NCI-H526 (cell line): ENCODE measurements around the gene TEX22.

Experiments used
- DNase-seq, 2 experiments: peaks; one replicate each; lab custom pipeline; 2025; lab: John Stamatoyannopoulos, UW

Gene TEX22

GRCh38 chr14:105439710-105440553 is 41.6 kb downstream of the TEX22 start:
- DNase-seq, result no peak

- no peak for DNase-seq
These were observed 42.2 kb downstream of the TEX22 start for GRCh38 chr14:105440554-105440900.

GRCh38 chr14:105440992-105441391 is 42.7 kb downstream of the TEX22 start:
- DNase-seq, result no peak

- DNase-seq, result no peak
These were observed 43.8 kb downstream of the TEX22 start for GRCh38 chr14:105442125-105442524.

GRCh38 chr14:105442834-105443233 is 44.5 kb downstream of the TEX22 start:
- DNase-seq, result no peak

GRCh38 chr14:105444859-105445258 is 46.5 kb downstream of the TEX22 start:
- DNase-seq, result no peak

- no peak for DNase-seq
These were observed 47.0 kb downstream of the TEX22 start for GRCh38 chr14:105445290-105445689.

- no peak for DNase-seq
These were observed 47.8 kb downstream of the TEX22 start for GRCh38 chr14:105445901-105446845.

GRCh38 chr14:105446971-105447370 is 48.6 kb downstream of the TEX22 start:
- no peak for DNase-seq

- DNase-seq, result no peak
These were observed 49.6 kb downstream of the TEX22 start for GRCh38 chr14:105447651-105448640.

DNA sequence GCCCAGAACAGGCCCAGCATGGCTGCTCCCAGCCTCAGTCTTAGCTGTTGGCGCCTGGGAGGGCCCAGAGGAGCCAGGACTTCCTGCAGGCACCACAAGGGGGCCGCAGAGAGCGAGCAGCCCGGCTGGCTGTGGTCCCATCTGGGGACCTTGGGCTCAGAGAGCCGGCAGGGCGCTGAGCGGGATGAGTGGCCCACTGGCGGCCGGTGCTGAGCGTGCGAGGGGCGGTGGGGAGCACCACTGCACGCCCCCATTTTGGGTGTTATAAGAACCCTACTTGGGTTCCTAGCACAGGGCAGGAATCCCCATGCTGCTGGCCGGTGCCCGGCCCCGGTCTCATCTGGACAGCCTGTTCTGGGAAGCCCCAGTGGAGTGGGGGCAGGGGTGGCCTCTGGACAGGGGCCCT is 50.4 kb downstream of the TEX22 start:
- peak; percentile 22 to 73 for DNase-seq

DNA sequence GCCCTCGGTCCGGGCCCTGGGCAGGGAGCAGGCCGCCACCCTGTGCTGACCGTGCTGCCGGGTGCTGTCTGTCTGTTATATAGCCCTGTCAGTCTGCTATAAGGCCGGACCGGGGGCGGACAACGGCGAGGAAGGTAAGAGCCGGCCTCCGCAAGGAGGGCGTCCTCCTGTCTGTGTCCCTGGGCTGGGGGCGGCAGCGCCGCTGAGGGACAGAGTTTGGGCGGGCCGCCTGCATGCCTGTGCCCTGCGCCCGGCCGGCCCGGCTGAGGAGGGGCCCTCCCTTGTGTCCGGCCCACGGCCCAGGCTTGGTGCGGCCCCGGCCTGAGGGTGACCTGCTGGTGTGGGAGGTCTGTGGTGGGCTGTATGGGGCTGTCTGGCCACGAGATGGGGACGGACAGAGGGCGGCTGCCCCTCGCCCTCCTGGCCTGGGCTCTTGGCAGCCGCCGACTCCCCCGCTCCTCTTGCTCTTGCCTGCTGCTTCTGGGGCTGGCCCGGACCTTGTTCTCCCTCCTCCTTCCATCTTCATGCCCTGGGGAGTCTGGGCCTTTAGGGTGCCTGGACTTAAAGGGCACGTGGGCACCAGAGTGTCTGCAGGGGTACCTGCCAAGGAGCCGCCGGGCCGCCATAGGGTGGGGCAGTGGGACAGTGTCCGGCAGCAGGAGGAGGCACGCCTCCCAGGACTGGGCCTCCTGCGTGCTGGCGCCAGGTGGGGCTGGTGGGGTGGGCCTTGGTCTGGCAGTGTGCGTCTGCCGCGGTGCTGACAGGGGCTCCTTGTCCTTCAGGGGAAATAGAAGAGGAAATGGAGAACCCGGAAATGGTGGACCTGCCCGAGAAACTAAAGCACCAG is 51.2 kb downstream of the TEX22 start:
- DNase-seq, result no peak

GRCh38 chr14:105450123-105450505 is 51.8 kb downstream of the TEX22 start:
- no peak for DNase-seq

GRCh38 chr14:105450864-105451720 is 52.8 kb downstream of the TEX22 start:
- DNase-seq, result no peak

DNA sequence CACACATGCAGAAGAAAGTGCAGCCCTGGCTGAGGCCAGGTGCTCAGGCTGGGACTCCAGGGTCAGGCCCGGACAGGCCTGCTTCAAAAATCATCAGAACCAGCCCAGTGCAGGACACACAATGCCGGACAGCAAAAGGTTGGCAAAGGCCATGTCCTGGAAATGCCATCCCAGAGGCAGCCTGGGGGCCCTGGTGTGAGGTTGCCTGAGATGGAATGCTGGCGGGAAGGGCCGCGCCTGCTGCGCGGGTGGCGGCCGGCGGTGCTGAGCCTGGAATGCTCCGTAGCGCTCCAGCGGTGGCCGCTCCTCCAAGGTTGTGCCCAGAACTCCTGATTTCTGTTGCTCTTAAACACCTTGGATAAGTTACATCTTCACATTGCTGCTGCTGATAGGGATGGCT is 54.6 kb downstream of the TEX22 start:
- no peak for DNase-seq

- DNase-seq, result no peak
These were observed 55.5 kb downstream of the TEX22 start for GRCh38 chr14:105453847-105454246.

DNA sequence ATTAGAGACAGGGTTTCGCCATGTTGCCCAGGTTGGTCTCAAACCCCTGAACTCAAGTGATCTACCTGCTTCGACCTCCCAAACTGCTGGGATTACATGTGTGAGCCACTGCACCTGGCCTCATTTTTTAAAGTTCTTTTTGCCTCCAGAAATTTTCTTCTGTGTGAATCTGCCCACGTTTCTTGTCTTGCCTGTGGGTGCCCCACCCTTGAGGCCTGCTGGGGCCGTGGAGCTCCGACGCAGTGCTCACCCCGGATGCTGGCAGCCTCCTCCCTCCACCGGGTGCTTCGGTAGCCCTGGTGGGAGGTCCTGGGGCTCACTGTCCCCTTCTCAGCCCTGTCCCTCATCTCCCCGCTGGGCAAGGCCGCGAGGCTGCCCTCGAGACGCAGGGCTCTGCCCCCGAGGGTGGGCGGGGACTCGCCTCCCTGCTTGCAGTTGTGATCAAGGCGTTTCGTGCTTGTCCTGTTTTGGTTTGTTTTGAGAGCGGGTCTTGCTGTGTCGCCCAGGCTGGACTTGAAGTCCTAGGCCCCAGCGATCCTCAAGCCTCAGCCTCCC is 56.8 kb downstream of the TEX22 start:
- DNase-seq, result no peak

DNA sequence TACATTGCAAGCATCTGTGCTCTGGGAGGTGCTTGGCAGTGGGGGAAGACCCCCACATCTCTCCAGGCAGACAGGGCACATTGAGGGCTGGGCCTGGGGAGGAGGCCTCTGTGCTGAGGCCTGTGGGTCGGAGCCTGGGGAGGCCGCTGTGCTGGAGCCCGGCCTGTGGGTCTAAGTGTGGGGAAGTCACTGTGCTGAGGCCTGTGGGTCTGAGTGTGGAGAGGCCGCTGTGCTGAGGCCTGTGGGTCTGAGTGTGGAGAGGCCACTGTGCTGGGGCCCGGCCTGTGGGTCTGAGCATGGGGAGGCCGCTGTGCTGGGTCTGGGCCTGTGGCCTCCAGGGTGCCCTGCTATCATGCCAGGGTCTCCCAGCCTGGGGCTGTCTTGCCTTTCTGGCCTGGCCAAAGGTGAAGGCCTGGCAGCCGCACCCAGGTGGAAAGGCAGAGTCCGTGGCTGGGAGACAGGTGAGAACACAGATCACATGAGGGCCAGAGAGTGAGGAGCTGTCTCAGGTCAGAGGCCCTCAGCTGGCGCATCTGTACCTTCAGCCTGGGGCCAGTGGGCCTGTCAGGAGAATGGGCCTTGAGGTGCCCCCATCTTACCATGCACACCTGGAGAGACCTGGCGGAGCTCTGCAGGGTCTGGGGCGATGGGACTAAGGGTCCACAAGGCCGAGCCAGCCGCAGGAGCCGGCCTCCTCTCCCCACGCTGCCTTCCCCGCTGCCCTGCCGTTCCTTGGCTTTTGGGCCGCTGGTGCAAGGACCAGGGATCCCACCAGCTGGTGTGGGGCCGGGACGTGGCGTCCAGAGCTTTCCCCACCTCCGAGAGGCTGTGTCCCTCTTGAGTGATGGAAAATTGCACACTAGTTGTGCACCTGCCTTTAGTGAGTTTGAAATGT is 57.7 kb downstream of the TEX22 start:
- DNase-seq, result no peak
